Lung (tissue), 16 donors: Measurements from ENCODE around the gene CELSR3. TPM values are rescaled to one million over a fixed set of nuclear protein-coding genes. Genes with fewer than 3 reads are reported as not detected.

Experiments used
- ATAC-seq: fragments of 200-7000 bp; cut with Tn5 transposase; one replicate; pipeline ENCODE4 v1.9.1; 2020; ENCODE audit warnings: moderate number of reproducible peaks; ENCODE audit not compliant: insufficient read depth, low FRiP score
- DNase-seq, 3 donors: peaks; one replicate each; pipeline ENCODE4 v3.0.0-alpha.2; 2013 to 2017
- H3K27ac ChIP-seq, 2 donors: one replicate each; pipeline ENCODE4 v1.5.1; 2013; ENCODE audit warnings: mild to moderate bottlenecking in 2 of 2, moderate library complexity in 2 of 2, control low read depth in 1 of 2, inconsistent platforms in 1 of 2, low read depth in 1 of 2, low read length in 1 of 2
- H3K27me3 ChIP-seq, 3 donors: one replicate each; pipeline ENCODE4 v1.5.1; 2013; ENCODE audit warnings: low read length in 2 of 3; ENCODE audit not compliant: control insufficient read depth in 3 of 3, insufficient read depth in 3 of 3
- H3K36me3 ChIP-seq, 4 donors: one replicate each; pipeline ENCODE4 v1.5.1; 2013; ENCODE audit warnings: low read length in 4 of 4, mild to moderate bottlenecking in 1 of 4, moderate library complexity in 1 of 4; ENCODE audit not compliant: control insufficient read depth in 4 of 4, insufficient read depth in 4 of 4
- H3K4me1 ChIP-seq, 5 donors: one replicate each; pipeline ENCODE4 v1.5.1; 2013; ENCODE audit warnings: low read length in 5 of 5, mild to moderate bottlenecking in 2 of 5, moderate library complexity in 1 of 5; ENCODE audit not compliant: control insufficient read depth in 5 of 5, insufficient read depth in 5 of 5
- H3K4me3 ChIP-seq: one replicate; pipeline ENCODE4 v1.5.1; 2013; ENCODE audit warnings: mild to moderate bottlenecking, control low read depth, moderate library complexity
- H3K9ac ChIP-seq, 2 donors: one replicate each; pipeline ENCODE4 v1.5.1; 2013; ENCODE audit warnings: low read length in 2 of 2, control low read depth in 1 of 2; ENCODE audit not compliant: insufficient read depth in 1 of 2
- H3K9me3 ChIP-seq, 4 donors: one replicate each; pipeline ENCODE4 v1.5.1; 2013; ENCODE audit warnings: low read length in 3 of 4, mild to moderate bottlenecking in 1 of 4, moderate library complexity in 1 of 4; ENCODE audit not compliant: control insufficient read depth in 4 of 4, insufficient read depth in 3 of 4
- WGBS, 2 donors: extraction: QIAGEN DNeasy Blood & Tissue Kit; methylation state at CpG; one replicate each; pipeline ENCODE4 v1.1.7; 2013; 5-methylcytosine and 5-hydroxymethylcytosine counted together
- long read RNA-seq, 5 donors: transcript quantifications; one replicate each; lab custom pipeline, GENCODE V29; 2026
- polyA plus RNA-seq, 2 donors: library from polyadenylated mRNA; stranded (reverse); fragments of 200-250 nt; gene quantifications; one replicate each; pipeline ENCODE4 v1.2.1, GENCODE V29; 2013
- total RNA-seq, 2 donors: library from RNA; depleted of rRNA in 1 of 2; stranded (reverse); fragments of >200 nt in 1 of 2; gene quantifications; one replicate each; pipeline ENCODE4 v1.2.1, GENCODE V29; 2014 to 2021
- TF ChIP-seq, protein P1 (sequence below): IDR thresholded peaks from 2 replicates; pipeline ENCODE4 v1.5.1; 2012; ENCODE audit warnings: mild to moderate bottlenecking; ENCODE audit errors: control extremely low read depth, extremely low read depth
- donor health status: control.
- donor health status: control.
- donor health status: Bipolar disorder and iron deficiency.
- donor health status: healthy.
- donor health status: DM: yes; HTN: yes; CAD: no.

CELSR3 gene, protein sequence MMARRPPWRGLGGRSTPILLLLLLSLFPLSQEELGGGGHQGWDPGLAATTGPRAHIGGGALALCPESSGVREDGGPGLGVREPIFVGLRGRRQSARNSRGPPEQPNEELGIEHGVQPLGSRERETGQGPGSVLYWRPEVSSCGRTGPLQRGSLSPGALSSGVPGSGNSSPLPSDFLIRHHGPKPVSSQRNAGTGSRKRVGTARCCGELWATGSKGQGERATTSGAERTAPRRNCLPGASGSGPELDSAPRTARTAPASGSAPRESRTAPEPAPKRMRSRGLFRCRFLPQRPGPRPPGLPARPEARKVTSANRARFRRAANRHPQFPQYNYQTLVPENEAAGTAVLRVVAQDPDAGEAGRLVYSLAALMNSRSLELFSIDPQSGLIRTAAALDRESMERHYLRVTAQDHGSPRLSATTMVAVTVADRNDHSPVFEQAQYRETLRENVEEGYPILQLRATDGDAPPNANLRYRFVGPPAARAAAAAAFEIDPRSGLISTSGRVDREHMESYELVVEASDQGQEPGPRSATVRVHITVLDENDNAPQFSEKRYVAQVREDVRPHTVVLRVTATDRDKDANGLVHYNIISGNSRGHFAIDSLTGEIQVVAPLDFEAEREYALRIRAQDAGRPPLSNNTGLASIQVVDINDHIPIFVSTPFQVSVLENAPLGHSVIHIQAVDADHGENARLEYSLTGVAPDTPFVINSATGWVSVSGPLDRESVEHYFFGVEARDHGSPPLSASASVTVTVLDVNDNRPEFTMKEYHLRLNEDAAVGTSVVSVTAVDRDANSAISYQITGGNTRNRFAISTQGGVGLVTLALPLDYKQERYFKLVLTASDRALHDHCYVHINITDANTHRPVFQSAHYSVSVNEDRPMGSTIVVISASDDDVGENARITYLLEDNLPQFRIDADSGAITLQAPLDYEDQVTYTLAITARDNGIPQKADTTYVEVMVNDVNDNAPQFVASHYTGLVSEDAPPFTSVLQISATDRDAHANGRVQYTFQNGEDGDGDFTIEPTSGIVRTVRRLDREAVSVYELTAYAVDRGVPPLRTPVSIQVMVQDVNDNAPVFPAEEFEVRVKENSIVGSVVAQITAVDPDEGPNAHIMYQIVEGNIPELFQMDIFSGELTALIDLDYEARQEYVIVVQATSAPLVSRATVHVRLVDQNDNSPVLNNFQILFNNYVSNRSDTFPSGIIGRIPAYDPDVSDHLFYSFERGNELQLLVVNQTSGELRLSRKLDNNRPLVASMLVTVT (N-terminal part only)
- 1 to 10 TPM; 1.7 to 2.0 TPM for total RNA-seq
- polyA plus RNA-seq = 1 to 10 TPM in 1 of 2 donors, under 1 TPM in 1; 0.71 to 1.2 TPM
- long read RNA-seq, donor 1 = 0 reads
- long read RNA-seq, donor 2 = 0 reads
- long read RNA-seq, donor 3 = 0 reads
- long read RNA-seq, donor 4 = 0 reads
- long read RNA-seq, donor 5 = 0 reads

DNA sequence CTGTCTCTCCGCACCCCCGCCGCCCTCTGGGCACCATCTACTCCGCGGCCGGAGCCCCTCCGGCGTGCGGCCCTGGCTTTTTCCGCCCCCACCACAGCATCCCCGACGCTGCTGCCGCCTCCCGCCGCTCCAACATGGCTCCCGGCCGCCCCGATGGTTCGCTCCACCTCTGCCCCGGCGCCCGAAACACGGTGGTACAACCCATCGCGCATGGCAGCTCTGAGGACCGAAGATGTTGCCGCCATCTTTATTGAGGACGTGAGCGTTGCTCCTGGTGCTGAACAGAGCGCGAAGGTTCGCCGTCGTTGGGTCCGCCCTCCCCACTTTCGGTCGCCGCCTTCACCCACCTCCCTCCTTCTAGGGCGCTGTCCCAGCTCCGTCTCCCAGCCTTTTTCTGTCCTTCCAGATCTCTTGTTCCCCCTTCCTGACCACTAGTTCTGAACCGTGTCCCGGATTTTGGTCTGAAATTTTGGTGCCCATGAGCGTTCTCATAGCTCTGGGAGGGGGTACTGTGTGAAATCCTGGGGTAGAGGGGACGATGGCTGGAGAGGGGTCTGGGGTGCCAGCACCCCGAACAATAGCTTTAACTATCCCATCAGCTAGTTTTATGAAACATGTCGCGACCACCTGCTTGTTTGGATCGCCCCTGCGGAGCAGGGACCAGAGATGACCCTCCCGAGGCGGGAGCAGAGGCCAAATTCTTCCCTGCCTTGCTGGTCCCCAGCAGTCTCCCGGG, at the start of gene CELSR3:
TSS of gene CELSR3 (minus strand) at position 134 of the 736 bp plus-strand sequence. CDS start 252 bp downstream, outside the sequence.
- no peak for ATAC-seq
- Histone ChIP-seq H3K27me3 (peaks cover 0 to 16% (median 10%) of the 10 kb centered on the region in 3 donors), H3K4me1 (peaks cover 0 to 24% (median 0%) of the 10 kb centered on the region in 5 donors), H3K36me3 (no peaks in the 10 kb centered on the region), H3K9ac (peak within 1 kb of the TSS; percentile 21 to 23), H3K27ac (peak within 1 kb of the TSS in 1 of 2 donors; percentile 24), H3K4me3 (peak within 1 kb of the TSS; percentile 2), H3K9me3 (peaks cover 0 to 4% (median 0%) of the 10 kb centered on the region in 4 donors)
- 2 to 3% methylated on average over 44 to 52 of the region's 52 CpGs for WGBS, 2 donors
- TF ChIP-seq, protein P1, sequence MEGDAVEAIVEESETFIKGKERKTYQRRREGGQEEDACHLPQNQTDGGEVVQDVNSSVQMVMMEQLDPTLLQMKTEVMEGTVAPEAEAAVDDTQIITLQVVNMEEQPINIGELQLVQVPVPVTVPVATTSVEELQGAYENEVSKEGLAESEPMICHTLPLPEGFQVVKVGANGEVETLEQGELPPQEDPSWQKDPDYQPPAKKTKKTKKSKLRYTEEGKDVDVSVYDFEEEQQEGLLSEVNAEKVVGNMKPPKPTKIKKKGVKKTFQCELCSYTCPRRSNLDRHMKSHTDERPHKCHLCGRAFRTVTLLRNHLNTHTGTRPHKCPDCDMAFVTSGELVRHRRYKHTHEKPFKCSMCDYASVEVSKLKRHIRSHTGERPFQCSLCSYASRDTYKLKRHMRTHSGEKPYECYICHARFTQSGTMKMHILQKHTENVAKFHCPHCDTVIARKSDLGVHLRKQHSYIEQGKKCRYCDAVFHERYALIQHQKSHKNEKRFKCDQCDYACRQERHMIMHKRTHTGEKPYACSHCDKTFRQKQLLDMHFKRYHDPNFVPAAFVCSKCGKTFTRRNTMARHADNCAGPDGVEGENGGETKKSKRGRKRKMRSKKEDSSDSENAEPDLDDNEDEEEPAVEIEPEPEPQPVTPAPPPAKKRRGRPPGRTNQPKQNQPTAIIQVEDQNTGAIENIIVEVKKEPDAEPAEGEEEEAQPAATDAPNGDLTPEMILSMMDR = no peak
- peak; percentile 46 to 68 (median 67) for DNase-seq

DNA sequence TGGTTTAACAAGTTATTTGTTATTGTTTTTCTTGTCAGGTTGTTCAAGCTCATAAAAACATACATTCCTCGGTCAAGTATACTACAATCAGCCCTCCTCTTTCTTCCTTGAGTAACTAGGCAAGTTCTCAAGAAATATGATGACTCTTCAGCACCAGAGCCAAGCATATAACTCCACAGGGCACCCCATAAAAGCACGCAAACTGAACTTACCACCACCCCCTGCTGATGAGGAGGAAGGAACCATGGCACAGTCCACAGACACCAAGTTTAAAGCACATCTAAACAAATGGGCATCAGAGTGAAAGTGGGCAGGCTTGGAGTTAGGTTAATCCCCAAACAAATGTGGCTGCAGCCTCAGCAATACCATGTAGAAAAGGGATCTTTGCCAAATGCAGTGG, 49.0 kb upstream of the CELSR3 start:
- Histone ChIP-seq H3K9me3 (no peaks in the 10 kb centered on the region), H3K4me3 (no peak overlapping the region), H3K9ac (no peak overlapping the region), H3K27me3 (no peaks in the 10 kb centered on the region), H3K27ac (peak overlapping the region in 1 of 2 donors; percentile 47), H3K36me3 (peaks cover 2 to 42% (median 27%) of the 10 kb centered on the region in 4 donors), H3K4me1 (peaks cover 3 to 21% (median 17%) of the 10 kb centered on the region in 5 donors)
- TF ChIP-seq, protein P1 = no peak
- ATAC-seq = no peak
- WGBS, 2 donors = 60 to 83% methylated on average over 2 of the region's 2 CpGs
- no peak for DNase-seq

DNA sequence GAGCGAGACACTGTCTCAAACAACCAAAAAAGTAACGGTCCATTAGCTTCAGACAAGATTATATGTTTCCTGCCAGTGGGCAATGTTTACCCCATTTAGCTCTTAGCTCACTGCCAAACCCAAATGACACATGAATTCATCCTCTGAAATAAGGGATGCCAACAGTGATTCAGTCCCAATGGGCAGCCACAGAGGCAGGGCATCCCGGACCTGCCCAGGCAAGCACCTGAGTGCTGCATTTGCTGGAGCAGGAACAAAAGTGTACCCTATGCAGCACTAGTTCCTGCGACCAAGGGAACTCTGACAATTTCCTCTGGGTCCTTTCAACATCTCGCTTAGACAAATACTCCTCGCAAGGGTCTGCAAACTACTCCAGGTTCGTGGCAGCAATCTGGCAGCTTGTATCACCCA, 46.4 kb upstream of the CELSR3 start:
- DNase-seq (no peak), ATAC-seq (no peak)
- WGBS, 2 donors = 65 to 72% methylated on average over 7 of the region's 7 CpGs

More for the DNA sequence above, 46.4 kb upstream of the CELSR3 start:
- peaks cover 3 to 15% (median 9%) of the 10 kb centered on the region in 5 donors for H3K4me1 ChIP-seq
- H3K27me3 ChIP-seq = no peaks in the 10 kb centered on the region
- H3K36me3 ChIP-seq = peaks cover 2 to 41% (median 25%) of the 10 kb centered on the region in 4 donors
- TF ChIP-seq, protein P1 = no peak
- H3K27ac ChIP-seq = peak overlapping the region in 1 of 2 donors; percentile 53
- no peak overlapping the region for H3K4me3 ChIP-seq
- H3K9ac ChIP-seq = no peak overlapping the region
- H3K9me3 ChIP-seq = no peaks in the 10 kb centered on the region
